Calu3 (cell line): ENCODE results near the gene MTFP1. TPM values are rescaled to one million over a fixed set of nuclear protein-coding genes. Genes with fewer than 3 reads are reported as not detected.

Experiments
- BruUV-seq: library from RNA; stranded (reverse); fragments of 400-500 nt; replicated peaks from 2 replicates; lab custom pipeline; 2021; lab: Mats Ljungman, UMichigan
- CTCF ChIA-PET: fragments of 300-600 bp; sonication (Branson Sonifier 250); formaldehyde crosslinking; loops from one replicate; lab custom pipeline; 2022; ENCODE audit warnings: antibody characterized with exemption; lab: Charles Lee
- DNase-seq: peaks from one replicate; pipeline ENCODE4 v3.0.0; 2022
- H3K27ac Mint-ChIP-seq: one replicate; pipeline ENCODE4 v1.8.0; 2022; ENCODE audit warnings: mixed read lengths; ENCODE audit not compliant: unreplicated experiment
- H3K27me3 Mint-ChIP-seq: one replicate; pipeline ENCODE4 v1.8.0; 2022; ENCODE audit warnings: mixed read lengths; ENCODE audit not compliant: unreplicated experiment
- H3K36me3 Mint-ChIP-seq: one replicate; pipeline ENCODE4 v1.8.0; 2022; ENCODE audit warnings: mild to moderate bottlenecking, moderate library complexity, mixed read lengths; ENCODE audit not compliant: insufficient read depth, unreplicated experiment
- H3K4me1 Mint-ChIP-seq: one replicate; pipeline ENCODE4 v1.8.0; 2022; ENCODE audit warnings: mild to moderate bottlenecking, low read depth, mixed read lengths; ENCODE audit not compliant: unreplicated experiment
- H3K4me3 Mint-ChIP-seq: one replicate; pipeline ENCODE4 v1.8.0; 2022; ENCODE audit warnings: mild to moderate bottlenecking, low read depth, moderate library complexity, mixed read lengths; ENCODE audit not compliant: unreplicated experiment
- H3K9me3 Mint-ChIP-seq: one replicate; pipeline ENCODE4 v1.8.0; 2022; ENCODE audit warnings: low read depth, mixed read lengths; ENCODE audit not compliant: unreplicated experiment
- CTCF ChIP-seq: fragments of 200-600 bp; IDR thresholded peaks from one replicate; pipeline ENCODE4 v1.8.0; 2022; ENCODE audit warnings: antibody characterized with exemption; ENCODE audit not compliant: unreplicated experiment
- intact Hi-C: fragments of 100-400 bp; cut with micrococcal nuclease; formaldehyde crosslinking; loops from one replicate; pipeline ENCODE4 v1.10.0; 2022; ENCODE audit not compliant: unreplicated experiment
- total RNA-seq: library from RNA; stranded (reverse); gene quantifications from 2 replicates; pipeline ENCODE4 v1.2.3, GENCODE V29; 2022

The MTFP1 gene
- total RNA-seq, 1 experiment from 2014 or later: 30.5 TPM

GRCh38 chr22:30411780-30412179, 13.8 kb upstream of the MTFP1 start:
- intact Hi-C loops: no loop called here
- peak overlapping the region; percentile 32 for H3K27ac Mint-ChIP-seq

GRCh38 chr22:30413001-30413400, 12.6 kb upstream of the MTFP1 start:
- BruUV-seq: no TSS peak
- Mint-ChIP-seq H3K27ac (no peak overlapping the region), H3K27me3 (no peaks in the 10 kb centered on the region), H3K36me3 (peaks cover 80% of the 10 kb centered on the region), H3K4me3 (no peak overlapping the region), H3K9me3 (no peaks in the 10 kb centered on the region), H3K4me1 (peaks cover 19% of the 10 kb centered on the region)
- no peak for TF ChIP-seq CTCF
- DNase-seq: no peak
- intact Hi-C loops: no loop called here
- CTCF ChIA-PET: interaction anchor here (0.6 to 0.7 kb wide), 2 partner anchors 247 to 923 kb away, joined by 3 to 4 read pairs; no protein-coding TSS in a partner anchor

More at GRCh38 chr22:30411780-30412179, 13.8 kb upstream of the MTFP1 start:
- BruUV-seq: no TSS peak
- Mint-ChIP-seq H3K27me3 (no peaks in the 10 kb centered on the region), H3K36me3 (peaks cover 75% of the 10 kb centered on the region), H3K4me3 (no peak overlapping the region), H3K4me1 (peaks cover 12% of the 10 kb centered on the region), H3K9me3 (no peaks in the 10 kb centered on the region)
- no peak for TF ChIP-seq CTCF
- CTCF ChIA-PET: interaction anchor here (1.6 kb wide), 1 partner anchor 9 kb away, joined by 3 read pairs; no protein-coding TSS in a partner anchor
- no peak for DNase-seq

- intact Hi-C loops: no loop called here
- Mint-ChIP-seq H3K36me3 (peaks cover 78% of the 10 kb centered on the region), H3K4me1 (peaks cover 19% of the 10 kb centered on the region), H3K27me3 (no peaks in the 10 kb centered on the region), H3K4me3 (no peak overlapping the region), H3K9me3 (no peaks in the 10 kb centered on the region), H3K27ac (no peak overlapping the region)
- BruUV-seq: no TSS peak
- CTCF ChIA-PET: no interaction called here
- no peak for DNase-seq
- TF ChIP-seq CTCF: no peak
Measured at GRCh38 chr22:30413745-30414524, 11.6 kb upstream of the MTFP1 start.

GRCh38 chr22:30414525-30415047, 11.0 kb upstream of the MTFP1 start:
- CTCF ChIA-PET: interaction anchor here (0.7 kb wide), 1 partner anchor 36 kb away, joined by 3 read pairs; no protein-coding TSS in a partner anchor
- peak overlapping the region; percentile 27 for H3K27ac Mint-ChIP-seq
- H3K27me3 Mint-ChIP-seq: no peaks in the 10 kb centered on the region
- no peak for DNase-seq
- peaks cover 19% of the 10 kb centered on the region for H3K4me1 Mint-ChIP-seq
- BruUV-seq: no TSS peak
- no peaks in the 10 kb centered on the region for H3K9me3 Mint-ChIP-seq
- no peak for TF ChIP-seq CTCF
- no peak overlapping the region for H3K4me3 Mint-ChIP-seq
- intact Hi-C loops: no loop called here
- peaks cover 76% of the 10 kb centered on the region for H3K36me3 Mint-ChIP-seq
